ENCODE measurements around the gene SLC6A1. TPM values are rescaled to one million over a fixed set of nuclear protein-coding genes. Genes with fewer than 3 reads are reported as not detected.

The SLC6A1 gene
- total and polyA plus RNA-seq, 12 donors = 0.55 to 2.7 (median 1.7) TPM

- Histone ChIP-seq H3K36me3 (no peaks in the 10 kb centered on the region), H3K27ac (no peak overlapping the region), H3K9me3 (no peaks in the 10 kb centered on the region), H3K4me3 (no peak overlapping the region), H3K4me1 (peaks cover 3 to 22% (median 13%) of the 10 kb centered on the region in 9 donors), H3K27me3 (peaks cover 0 to 15% (median 11%) of the 10 kb centered on the region in 7 donors)
- intact Hi-C loops (cut with DNase I) = no loop called here
- DNase-seq = no peak
- 50 to 58% methylated on average over 10 of the region's 10 CpGs for WGBS, 2 donors
- TF ChIP-seq, protein P1, sequence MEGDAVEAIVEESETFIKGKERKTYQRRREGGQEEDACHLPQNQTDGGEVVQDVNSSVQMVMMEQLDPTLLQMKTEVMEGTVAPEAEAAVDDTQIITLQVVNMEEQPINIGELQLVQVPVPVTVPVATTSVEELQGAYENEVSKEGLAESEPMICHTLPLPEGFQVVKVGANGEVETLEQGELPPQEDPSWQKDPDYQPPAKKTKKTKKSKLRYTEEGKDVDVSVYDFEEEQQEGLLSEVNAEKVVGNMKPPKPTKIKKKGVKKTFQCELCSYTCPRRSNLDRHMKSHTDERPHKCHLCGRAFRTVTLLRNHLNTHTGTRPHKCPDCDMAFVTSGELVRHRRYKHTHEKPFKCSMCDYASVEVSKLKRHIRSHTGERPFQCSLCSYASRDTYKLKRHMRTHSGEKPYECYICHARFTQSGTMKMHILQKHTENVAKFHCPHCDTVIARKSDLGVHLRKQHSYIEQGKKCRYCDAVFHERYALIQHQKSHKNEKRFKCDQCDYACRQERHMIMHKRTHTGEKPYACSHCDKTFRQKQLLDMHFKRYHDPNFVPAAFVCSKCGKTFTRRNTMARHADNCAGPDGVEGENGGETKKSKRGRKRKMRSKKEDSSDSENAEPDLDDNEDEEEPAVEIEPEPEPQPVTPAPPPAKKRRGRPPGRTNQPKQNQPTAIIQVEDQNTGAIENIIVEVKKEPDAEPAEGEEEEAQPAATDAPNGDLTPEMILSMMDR (IDR thresholded peaks at IDR 0.05) = no peak
- ATAC-seq = no peak
Observed at GRCh38 chr3:10977892-10978510, 14.5 kb upstream of the SLC6A1 start.

GRCh38 chr3:10978956-10979355 is 13.6 kb upstream of the SLC6A1 start:
- no peak for ATAC-seq
- Histone ChIP-seq H3K36me3 (no peaks in the 10 kb centered on the region), H3K4me3 (no peak overlapping the region), H3K9me3 (no peaks in the 10 kb centered on the region), H3K27ac (no peak overlapping the region), H3K27me3 (peaks cover 0 to 10% (median 3%) of the 10 kb centered on the region in 7 donors), H3K4me1 (peaks cover 3 to 29% (median 16%) of the 10 kb centered on the region in 9 donors)
- TF ChIP-seq, protein P1 (IDR thresholded peaks at IDR 0.05) = no peak
- WGBS, 2 donors = 97% methylated on average over 7 of the region's 7 CpGs
- no peak for DNase-seq
- intact Hi-C loops (cut with DNase I) = no loop called here

GRCh38 chr3:10980312-10980711 is 12.2 kb upstream of the SLC6A1 start:
- no peak overlapping the region for H3K27ac ChIP-seq
- intact Hi-C loops (cut with DNase I) = loop anchor here in 5 of 10 donors (5.0 kb wide), 1 partner anchor 33 kb away; no protein-coding TSS in a partner anchor
- ATAC-seq (no peak), DNase-seq (no peak)
- WGBS, 2 donors = 21 to 39% methylated on average over 7 of the region's 7 CpGs
- H3K9me3 ChIP-seq = no peaks in the 10 kb centered on the region
- no peaks in the 10 kb centered on the region for H3K36me3 ChIP-seq
- peaks cover 3 to 29% (median 16%) of the 10 kb centered on the region in 9 donors for H3K4me1 ChIP-seq
- TF ChIP-seq, protein P1 (IDR thresholded peaks at IDR 0.05) = no peak
- H3K4me3 ChIP-seq = no peak overlapping the region
- H3K27me3 ChIP-seq = peaks cover 0 to 10% (median 0%) of the 10 kb centered on the region in 7 donors

GRCh38 chr3:10981031-10981430 is 11.5 kb upstream of the SLC6A1 start:
- Histone ChIP-seq H3K36me3 (no peaks in the 10 kb centered on the region), H3K27ac (no peak overlapping the region), H3K4me1 (peaks cover 3 to 29% (median 16%) of the 10 kb centered on the region in 9 donors), H3K9me3 (no peaks in the 10 kb centered on the region), H3K27me3 (peaks cover 0 to 10% (median 0%) of the 10 kb centered on the region in 7 donors), H3K4me3 (no peak overlapping the region)
- ATAC-seq = no peak
- no peak for DNase-seq
- 75 to 77% methylated on average over 3 of the region's 3 CpGs for WGBS, 2 donors
- TF ChIP-seq, protein P1 (IDR thresholded peaks at IDR 0.05) = no peak
- intact Hi-C loops (cut with DNase I) = loop anchor here in 5 of 10 donors (5.0 kb wide), 1 partner anchor 34 kb away; no protein-coding TSS in a partner anchor
